ENCODE data around the gene NKAPD1. TPM values are rescaled to one million over a fixed set of nuclear protein-coding genes. Genes with fewer than 3 reads are reported as not detected.

Gene NKAPD1
- total and polyA plus RNA-seq, 9 of the 15 experiments (the other 6 are each of a cell fraction or from before 2014, with no cell fraction given), result 14.1 to 73.5 (median 29.3) TPM

GRCh38 chr11:112024773-112025678 is 49.1 kb upstream of the NKAPD1 start, which contains the start of gene DLAT (continued):
- TF ChIP-seq ZBTB34 (CRISPR knock-in tag; IDR thresholded peaks at IDR 0.05) (no peak), BCL6 (CRISPR knock-in tag; IDR thresholded peaks at IDR 0.05) (no peak), XRCC4 (IDR thresholded peaks at IDR 0.05; ENCODE audit: extremely low read depth, insufficient read depth, insufficient read length) (no peak), DDX20 (tag; IDR thresholded peaks at IDR 0.05; ENCODE audit: low read depth) (no peak), TBP (optimal IDR thresholded peaks at IDR 0.05; ENCODE audit: low read depth, low read length) (peak; percentile 77), YY1 (IDR thresholded peaks at IDR 0.05; ENCODE audit: borderline replicate concordance in 1 of 3, control insufficient read depth in 1 of 3, extremely low read depth in 1 of 3, insufficient read depth in 3 of 3, insufficient read length in 1 of 3, insufficient replicate concordance in 2 of 3, low read depth in 1 of 3, low read length in 2 of 3) (peak in 2 of 3 experiments; percentile 11 to 52), SMAD4 (CRISPR knock-in tag; conservative IDR thresholded peaks at IDR 0.05) (peak; percentile 53), NFE2 (IDR thresholded peaks at IDR 0.05; ENCODE audit: low read depth) (no peak), ZNF668 (CRISPR knock-in tag; IDR thresholded peaks at IDR 0.05) (no peak), RB1 (IDR thresholded peaks at IDR 0.05; ENCODE audit: low read depth) (peak; percentile 51; the same call in 1 of the 2 replicates), THAP12 (CRISPR knock-in tag; IDR thresholded peaks at IDR 0.05) (peak; percentile 58), TRIM25 (IDR thresholded peaks at IDR 0.05; ENCODE audit: borderline replicate concordance) (no peak), E2F1 (CRISPR knock-in tag; IDR thresholded peaks at IDR 0.05) (no peak; the same call in 1 of the 2 replicates), ZKSCAN1 (IDR thresholded peaks at IDR 0.05; ENCODE audit: low read depth, low read length) (peak; percentile 28; the same call in 1 of the 2 replicates), ASH1L (IDR thresholded peaks at IDR 0.05; ENCODE audit: borderline replicate concordance, low read depth, partially characterized antibody) (no peak), SIX5 (IDR thresholded peaks at IDR 0.05; ENCODE audit: borderline replicate concordance in 1 of 2, insufficient read depth in 1 of 2, low read depth in 1 of 2, low read length in 2 of 2) (no peak)
- TF ChIP-seq, protein P1, sequence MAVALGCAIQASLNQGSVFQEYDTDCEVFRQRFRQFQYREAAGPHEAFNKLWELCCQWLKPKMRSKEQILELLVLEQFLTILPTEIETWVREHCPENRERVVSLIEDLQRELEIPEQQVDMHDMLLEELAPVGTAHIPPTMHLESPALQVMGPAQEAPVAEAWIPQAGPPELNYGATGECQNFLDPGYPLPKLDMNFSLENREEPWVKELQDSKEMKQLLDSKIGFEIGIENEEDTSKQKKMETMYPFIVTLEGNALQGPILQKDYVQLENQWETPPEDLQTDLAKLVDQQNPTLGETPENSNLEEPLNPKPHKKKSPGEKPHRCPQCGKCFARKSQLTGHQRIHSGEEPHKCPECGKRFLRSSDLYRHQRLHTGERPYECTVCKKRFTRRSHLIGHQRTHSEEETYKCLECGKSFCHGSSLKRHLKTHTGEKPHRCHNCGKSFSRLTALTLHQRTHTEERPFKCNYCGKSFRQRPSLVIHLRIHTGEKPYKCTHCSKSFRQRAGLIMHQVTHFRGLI (CRISPR knock-in tag; IDR thresholded peaks at IDR 0.05), result no peak; the same call in 1 of the 2 replicates
